22Rv1 (cell line): ENCODE results near the gene IL1RN.

Source experiments
- ZFX ChIP-seq: fragments of 450-650 bp; IDR thresholded peaks from 2 replicates; pipeline ENCODE4 v1.6.1; 2017; ENCODE audit warnings: antibody characterized with exemption, borderline replicate concordance
- TF ChIP-seq, protein P1 (sequence below): fragments of 450-650 bp; IDR thresholded peaks from 2 replicates; pipeline ENCODE4 v1.5.1; 2017; ENCODE audit warnings: mild to moderate bottlenecking

DNA sequence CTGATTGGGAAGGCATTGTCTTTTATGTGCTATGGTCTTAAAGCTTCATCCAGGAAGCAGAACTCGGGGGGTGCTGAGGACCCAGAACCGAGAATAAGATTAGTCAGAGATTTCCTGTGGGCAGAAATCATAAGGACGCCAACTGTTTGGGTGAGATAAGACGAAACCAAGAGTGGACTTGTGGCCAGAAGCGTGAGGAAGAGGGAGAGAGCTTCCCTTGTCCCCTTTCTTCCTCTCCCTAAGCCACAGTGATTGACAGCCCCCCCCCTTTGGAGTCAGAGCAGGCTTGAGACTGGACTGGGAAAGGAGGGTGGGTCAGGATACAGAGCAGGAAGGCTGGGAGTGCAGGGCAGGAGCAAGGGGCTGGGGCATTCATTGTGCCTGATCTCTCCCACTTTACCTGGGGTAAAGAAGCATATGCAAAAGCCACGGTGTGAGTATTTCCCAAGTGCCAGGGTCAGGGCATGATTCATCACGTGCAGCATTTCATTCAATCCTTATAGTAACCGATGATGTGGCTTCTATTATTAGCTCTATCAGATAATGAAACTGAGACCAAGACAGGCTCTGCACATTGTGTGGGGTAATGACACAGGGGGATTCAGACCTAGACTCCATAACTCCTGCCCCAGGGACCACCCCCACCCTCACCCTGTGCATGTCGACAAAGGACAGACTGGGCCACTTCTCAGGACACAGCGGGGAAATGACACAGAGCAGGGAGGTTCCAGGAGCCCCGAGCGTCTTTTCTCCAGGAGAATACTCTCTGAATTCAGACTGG is 3.0 kb upstream of the IL1RN start:
- TF ChIP-seq, protein P1, sequence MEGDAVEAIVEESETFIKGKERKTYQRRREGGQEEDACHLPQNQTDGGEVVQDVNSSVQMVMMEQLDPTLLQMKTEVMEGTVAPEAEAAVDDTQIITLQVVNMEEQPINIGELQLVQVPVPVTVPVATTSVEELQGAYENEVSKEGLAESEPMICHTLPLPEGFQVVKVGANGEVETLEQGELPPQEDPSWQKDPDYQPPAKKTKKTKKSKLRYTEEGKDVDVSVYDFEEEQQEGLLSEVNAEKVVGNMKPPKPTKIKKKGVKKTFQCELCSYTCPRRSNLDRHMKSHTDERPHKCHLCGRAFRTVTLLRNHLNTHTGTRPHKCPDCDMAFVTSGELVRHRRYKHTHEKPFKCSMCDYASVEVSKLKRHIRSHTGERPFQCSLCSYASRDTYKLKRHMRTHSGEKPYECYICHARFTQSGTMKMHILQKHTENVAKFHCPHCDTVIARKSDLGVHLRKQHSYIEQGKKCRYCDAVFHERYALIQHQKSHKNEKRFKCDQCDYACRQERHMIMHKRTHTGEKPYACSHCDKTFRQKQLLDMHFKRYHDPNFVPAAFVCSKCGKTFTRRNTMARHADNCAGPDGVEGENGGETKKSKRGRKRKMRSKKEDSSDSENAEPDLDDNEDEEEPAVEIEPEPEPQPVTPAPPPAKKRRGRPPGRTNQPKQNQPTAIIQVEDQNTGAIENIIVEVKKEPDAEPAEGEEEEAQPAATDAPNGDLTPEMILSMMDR, result no peak
- TF ChIP-seq ZFX, result no peak
